Fibroblast of skin of left biceps (primary cell): Measurements from ENCODE around the gene SCMH1.
"Not testable (repeated sequence)": the region's sequence is repeated elsewhere in the genome, so short reads cannot be mapped to it uniquely, and the experiment has no call there.

Source experiments
- DNase-seq, 2 experiments: peaks; one replicate each; pipeline ENCODE4 v3.0.0-alpha.2; 2013; ENCODE audit warnings: low read depth in 2 of 2

The SCMH1 gene

GRCh38 chr1:41153750-41154274 lies 88.3 kb downstream of the SCMH1 start:
- no peak for DNase-seq

DNA sequence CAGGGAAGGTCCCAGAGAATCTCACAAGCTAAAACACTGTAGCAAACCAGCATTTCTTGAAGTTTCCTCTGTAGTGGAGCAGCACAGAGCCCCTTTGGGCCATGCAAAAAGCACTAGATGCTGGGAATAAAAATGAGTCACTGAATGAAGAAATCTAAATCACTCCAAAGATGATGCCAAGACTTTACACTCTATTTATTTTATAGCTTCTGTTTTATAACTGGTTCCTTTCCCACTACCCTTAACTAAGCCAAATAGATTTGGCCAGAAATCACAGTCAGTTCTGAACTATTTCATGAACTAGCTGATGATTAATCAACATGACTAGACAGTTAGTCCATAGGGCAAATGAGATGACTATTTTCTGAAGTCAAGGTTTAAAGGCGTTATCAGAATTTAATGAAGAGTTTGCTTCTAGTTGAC lies 89.5 kb downstream of the SCMH1 start:
- peak; percentile 91 to 93 for DNase-seq

DNA sequence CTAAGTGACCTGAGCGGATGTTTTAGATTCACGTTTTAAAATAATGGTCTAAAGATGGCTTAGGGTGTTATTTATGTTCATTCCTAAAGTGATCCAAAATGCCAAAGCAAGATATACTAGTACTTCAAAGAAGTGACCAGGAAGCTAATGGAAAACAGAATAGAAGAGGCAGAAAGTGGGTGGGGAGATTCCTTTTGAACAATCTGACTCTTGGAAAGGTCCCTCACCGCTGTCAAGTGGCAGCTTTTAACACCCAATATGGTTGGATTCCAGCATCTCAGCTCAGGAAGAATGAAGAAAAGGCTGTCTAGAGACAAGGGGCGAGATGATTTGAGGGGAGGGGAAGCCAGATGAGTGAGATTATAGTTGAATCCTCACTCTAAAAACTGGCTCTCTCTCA lies 90.3 kb downstream of the SCMH1 start:
- peak in 1 of 2 experiments; percentile 25 for DNase-seq

GRCh38 chr1:41149570-41149969 lies 92.5 kb downstream of the SCMH1 start:
- no peak for DNase-seq

GRCh38 chr1:41144285-41144684 lies 97.8 kb downstream of the SCMH1 start:
- no peak for DNase-seq

- no peak for DNase-seq
These were observed 103.6 kb downstream of the SCMH1 start for GRCh38 chr1:41138549-41138948.

GRCh38 chr1:41135196-41135947 lies 106.7 kb downstream of the SCMH1 start:
- no peak for DNase-seq

GRCh38 chr1:41134325-41134724 lies 107.8 kb downstream of the SCMH1 start:
- DNase-seq = not testable (repeated sequence)

GRCh38 chr1:41122851-41123518 lies 119.1 kb downstream of the SCMH1 start:
- DNase-seq = peak; percentile 85 to 88

DNA sequence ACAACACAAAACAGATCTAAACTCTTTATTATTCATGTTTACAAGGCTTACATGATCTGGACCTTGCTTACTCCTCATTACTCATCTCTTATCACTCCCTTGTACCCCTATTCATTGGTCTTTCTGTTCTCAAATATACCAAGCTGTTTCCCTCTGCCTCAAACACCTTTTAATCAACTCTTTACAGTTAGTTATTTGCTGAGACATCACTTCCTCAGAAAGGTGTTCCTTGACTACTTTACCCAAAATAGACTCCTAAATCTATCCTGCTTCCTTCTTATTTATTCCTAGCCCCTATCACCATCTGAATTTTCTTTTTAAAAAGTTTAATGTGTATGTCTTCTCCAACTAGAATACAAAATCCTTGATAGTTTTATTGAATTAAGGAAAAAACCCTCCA lies 120.0 kb downstream of the SCMH1 start:
- DNase-seq = no peak

- no peak for DNase-seq
These were observed 123.5 kb downstream of the SCMH1 start for GRCh38 chr1:41118645-41119044.

DNA sequence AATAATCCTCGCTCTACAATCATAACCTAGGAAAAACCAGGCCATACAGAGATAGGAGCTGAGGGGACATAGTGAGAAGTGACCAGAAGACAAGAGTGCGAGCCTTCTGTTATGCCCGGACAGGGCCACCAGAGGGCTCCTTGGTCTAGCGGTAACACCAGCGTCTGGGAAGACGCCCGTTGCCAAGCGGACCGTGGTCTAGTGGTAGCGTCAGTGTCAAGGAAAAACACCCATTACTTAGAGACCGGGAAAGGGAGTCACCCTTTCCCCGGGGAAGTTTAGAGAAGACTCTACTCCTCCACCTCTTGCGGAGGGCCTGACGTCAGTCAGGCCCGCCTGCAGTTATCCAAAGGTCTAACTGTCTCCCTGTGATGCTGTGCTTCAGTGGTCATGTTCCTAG lies 124.9 kb downstream of the SCMH1 start:
- not testable (repeated sequence) for DNase-seq

GRCh38 chr1:41110736-41111135 lies 131.4 kb downstream of the SCMH1 start:
- no peak for DNase-seq

GRCh38 chr1:41110286-41110685 lies 131.8 kb downstream of the SCMH1 start:
- no peak for DNase-seq

- peak; percentile 77 to 79 for DNase-seq
These were observed 132.6 kb downstream of the SCMH1 start for GRCh38 chr1:41109310-41110197.

DNA sequence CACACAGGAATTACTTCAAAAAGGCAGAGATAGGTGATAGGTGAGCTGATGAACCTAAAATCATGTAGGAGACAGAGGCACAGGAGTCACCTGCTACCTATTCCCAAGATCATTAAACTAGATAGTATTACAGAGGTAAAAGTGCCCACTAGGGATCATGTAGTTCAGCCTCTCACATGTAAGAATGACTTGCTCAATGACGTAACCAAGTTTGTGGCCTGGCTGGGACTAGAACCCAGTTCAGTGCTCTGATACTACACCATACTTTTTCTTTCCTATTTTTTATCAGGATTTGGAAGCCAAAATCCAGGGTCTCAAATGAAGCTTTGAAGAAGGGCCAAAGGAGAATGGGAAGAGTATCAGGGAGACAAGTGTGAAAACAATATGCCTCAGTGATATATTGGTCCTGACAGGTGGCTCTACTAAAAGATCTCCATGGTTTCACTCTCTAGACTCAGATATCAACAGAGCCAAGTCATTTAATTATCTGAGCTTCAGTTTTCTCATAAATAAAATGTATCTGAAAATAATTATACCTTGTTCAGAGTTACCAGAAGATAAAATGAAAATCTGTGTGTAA lies 133.3 kb downstream of the SCMH1 start:
- DNase-seq = no peak

GRCh38 chr1:41103766-41104165 lies 138.3 kb downstream of the SCMH1 start:
- no peak for DNase-seq

GRCh38 chr1:41102653-41103052 lies 139.5 kb downstream of the SCMH1 start:
- DNase-seq = no peak

- DNase-seq = peak; percentile 96 to 97
These were observed 140.0 kb downstream of the SCMH1 start for GRCh38 chr1:41101950-41102607.

DNA sequence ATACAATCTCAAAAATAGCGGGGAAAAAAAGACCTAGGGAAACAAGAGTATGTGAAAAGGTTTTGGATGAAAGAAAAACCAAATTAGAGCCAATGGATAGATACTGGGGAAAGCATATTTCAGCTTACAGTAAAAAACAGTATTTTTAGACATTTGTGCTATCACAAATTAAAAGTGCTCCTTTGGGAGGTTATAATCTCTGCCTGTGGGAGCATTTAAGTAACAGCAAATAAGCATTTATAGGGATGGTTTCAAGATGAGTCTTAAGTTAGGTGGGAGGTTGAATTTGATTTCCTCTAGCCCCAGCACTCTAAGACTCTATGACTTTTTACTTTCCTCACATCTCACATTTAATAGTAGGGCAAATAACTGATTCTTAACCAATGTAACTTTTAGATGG lies 141.0 kb downstream of the SCMH1 start:
- DNase-seq = no peak

- no peak for DNase-seq
These were observed 141.9 kb downstream of the SCMH1 start for GRCh38 chr1:41100170-41100569.
